HG03060 (cell line): ENCODE measurements around the gene RRP1B.

ENCODE experiments used
- ATAC-seq: cut with Tn5 transposase; IDR thresholded peaks from one replicate; pipeline ENCODE4 v1.9.1; 2021; ENCODE audit warnings: low read depth, moderate number of reproducible peaks; ENCODE audit not compliant: unreplicated experiment

Gene RRP1B

DNA sequence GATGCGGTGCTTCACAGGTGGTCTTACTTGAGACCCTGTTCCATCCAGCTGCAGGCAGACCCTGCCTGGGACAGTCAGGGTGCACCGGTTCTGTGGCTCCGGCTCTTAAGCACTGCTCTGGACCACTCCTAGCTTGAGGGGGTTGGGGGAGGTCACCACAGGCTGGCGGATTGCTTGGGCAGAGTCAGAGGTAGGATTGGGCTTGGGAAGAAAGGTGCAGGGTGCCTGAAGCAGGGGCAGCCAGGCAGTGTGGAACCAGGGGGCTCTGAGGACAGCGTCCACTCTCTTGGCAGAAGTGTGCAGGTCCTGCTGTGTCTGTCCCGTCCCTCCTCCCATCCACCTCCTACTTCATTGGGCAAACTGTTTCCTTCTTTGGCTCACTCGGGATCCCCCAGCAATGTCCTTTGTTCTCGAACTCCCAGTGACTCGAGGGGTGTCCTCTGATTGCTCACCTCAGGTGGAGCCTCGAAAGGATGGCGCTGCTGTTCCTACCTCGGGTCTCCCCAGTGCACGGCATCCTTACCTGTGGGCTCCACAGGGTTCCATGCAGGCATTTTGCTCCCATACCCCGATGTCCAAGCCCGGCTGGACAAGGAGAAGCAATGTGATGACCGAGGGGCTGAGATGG, 61.3 kb downstream of the RRP1B start:
- ATAC-seq: no peak

- ATAC-seq: no peak
These were observed 61.8 kb downstream of the RRP1B start for GRCh38 chr21:43721206-43721605.

DNA sequence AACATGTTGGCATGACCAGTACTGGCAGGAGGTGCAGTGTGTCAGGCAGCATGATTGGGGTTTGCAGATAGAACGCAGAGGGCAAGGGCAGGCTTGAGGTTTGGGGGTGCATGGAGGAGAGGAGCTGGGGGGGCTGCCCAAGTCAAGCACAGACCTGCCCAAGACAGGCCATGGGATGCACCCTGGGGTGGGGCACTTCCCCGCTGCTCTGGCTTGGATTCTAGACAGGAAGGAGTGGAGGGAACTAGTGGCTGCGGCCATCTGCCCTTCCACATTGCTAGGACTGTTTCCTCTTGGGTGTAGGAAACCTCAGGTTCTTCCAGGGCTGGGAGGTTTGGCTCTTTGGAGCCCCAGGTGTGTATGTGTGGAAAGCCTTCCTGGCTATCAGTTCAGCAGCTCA, 62.6 kb downstream of the RRP1B start:
- ATAC-seq: no peak

- no peak for ATAC-seq
These were observed 64.3 kb downstream of the RRP1B start for GRCh38 chr21:43723648-43724047.

DNA sequence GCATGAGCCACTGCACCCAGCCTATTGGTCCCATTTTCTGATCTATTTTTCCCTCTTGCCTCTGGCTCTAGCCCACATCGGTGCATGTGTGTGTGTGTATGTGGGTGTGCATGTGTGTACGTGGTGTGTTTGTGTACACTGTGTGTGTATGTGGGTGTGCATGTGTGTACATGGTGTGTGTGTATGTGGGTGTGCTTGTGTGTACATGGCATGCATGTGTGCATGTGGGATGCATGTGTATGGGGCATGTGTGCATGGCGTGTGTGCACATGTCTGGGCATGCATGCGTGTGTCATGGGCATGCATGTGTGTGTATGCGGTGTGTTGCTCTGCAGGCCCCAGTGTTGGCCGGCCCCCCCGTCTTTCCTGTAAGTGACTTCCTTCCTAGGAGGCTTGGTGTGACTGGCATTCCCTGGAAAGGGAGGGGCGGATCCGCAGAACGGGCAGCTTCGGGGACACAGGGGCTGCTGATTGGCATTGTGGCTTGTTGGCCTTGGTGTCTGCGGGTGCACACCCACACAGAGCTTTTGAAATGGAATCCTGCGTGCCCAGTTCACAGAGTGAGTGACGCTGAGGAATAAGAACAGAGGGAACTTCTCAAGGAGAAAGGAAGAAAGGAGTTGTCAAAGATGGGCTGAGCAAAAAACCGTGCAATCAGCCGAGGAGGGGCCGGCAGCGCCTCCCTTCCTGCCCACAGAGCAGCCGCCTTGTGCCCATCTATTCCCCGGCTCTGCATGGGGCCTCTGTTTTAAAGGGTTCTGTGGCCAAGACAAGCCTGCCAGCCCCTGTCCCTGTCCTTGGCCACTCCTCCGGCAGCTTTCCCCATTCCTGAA, 67.5 kb downstream of the RRP1B start:
- ATAC-seq: no peak

DNA sequence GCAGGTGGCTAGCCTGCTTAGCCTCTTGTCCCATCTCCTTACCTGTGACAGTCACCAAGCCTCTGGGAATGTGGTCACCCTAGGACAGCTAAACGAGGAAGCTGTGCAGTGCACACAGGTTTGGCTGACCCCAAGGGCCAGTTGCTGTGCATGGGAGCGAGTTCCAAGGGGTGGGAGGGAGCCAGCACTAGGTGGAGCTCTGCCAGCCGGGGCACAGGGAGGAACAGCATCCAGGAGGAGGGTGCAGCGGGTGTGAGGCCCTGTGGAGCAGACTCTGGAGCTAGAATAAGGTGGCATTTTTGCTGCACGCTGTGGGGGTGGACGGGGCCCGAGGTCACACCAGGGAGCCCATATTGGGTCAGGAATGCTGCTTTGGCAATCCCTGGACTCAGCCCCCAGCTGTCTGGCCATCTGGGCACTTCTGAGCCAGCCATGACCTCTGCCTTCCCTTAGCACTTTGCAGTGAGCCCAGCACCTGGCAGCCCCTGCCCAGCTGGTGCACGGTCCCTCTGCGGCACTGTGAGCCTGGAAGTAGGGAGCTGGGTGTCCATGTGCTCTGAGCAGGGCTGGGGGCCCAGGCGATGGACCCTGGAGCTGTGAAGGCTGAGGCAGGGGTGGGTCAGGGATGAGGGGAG, 68.3 kb downstream of the RRP1B start:
- no peak for ATAC-seq

GRCh38 chr21:43728154-43728466, 68.8 kb downstream of the RRP1B start:
- no peak for ATAC-seq

GRCh38 chr21:43728467-43729390, 69.4 kb downstream of the RRP1B start:
- no peak for ATAC-seq

GRCh38 chr21:43731476-43731875, 72.1 kb downstream of the RRP1B start:
- no peak for ATAC-seq

DNA sequence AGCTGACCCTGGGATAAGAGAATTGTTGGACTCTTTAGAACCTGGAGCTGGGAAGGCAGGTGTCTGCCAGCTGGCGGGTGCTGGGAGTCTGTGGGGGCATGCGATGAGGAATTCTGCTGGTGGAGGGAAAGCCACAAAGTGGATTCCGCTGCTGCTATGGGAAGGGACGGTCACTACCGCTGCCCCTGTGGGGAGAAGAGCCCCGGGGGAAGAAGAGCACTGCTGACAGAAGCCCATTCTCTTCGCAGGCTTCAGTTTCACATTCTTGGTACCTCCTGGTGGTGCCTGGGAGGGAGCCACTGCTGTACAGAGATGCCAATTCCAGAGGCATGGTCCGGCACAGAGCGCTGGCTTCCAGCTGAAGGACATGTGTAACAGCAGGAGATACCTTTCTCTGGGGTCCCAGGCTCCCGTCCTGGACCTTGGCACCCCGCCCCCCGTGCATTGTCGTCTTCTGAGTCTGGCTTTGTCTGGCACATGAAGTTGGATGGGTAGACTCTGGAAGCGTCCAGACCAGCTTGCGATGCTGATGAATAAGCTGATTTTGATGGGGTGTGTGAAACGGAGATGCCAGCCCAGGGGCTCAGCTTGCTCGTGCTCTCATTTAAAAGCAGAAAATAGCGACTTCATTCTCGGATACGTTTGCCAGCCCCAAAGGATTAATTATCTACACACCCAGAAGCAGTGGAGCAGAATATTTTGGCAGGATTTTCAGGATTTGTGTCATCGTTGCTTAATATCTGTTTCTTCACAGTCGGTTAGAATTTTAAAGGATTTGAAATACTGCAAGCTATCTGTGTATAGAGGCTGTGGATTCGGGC, 72.7 kb downstream of the RRP1B start:
- no peak for ATAC-seq

DNA sequence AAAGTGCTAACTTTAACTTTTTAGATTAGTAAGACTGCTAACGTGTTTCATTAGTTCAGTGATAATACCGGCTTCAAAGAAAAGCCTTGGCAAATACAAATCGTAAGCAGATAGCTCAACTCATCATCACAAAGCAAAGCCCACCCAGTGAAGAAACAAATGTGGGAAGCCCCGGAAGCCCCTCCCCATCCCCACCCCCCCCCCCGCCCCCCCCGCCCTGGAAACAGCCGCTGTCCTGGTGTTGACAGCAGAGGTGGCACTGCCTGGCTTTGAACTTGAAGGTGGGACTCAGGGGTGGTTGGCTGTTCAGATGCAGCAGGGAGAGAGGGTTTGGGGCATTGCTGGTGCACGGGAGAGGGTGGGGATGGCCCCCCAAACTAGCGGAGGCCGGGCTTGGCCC, 73.7 kb downstream of the RRP1B start:
- no peak for ATAC-seq

DNA sequence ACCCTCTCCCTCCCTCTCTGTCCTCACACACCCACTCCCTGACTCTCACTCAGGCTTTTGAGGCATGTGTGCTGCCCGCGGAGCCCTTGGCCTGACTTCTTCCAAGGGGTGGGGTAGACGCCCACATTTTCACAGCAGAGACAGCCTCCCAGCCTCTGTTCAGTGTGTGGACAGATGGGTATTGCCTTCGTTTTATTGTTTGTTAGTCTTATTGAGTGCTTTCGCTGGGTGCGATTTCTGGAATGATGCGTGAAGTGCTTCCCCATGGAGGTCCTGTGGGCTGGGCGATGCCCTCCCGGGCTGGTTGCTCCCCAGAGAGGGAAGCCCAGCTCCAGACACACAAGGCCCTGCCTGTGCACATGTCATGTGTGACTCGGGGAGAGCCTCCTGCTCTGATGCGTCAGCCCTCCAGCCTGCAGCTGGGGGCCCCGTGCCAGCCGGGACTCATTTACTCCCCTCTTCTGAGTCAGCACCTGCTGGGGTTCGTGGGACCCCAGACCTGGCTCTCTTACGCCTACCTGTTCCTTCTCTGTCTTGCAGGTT, 74.2 kb downstream of the RRP1B start:
- no peak for ATAC-seq

- no peak for ATAC-seq
These were observed 75.0 kb downstream of the RRP1B start for GRCh38 chr21:43734131-43734927.

GRCh38 chr21:43734928-43735229, 75.5 kb downstream of the RRP1B start:
- no peak for ATAC-seq

- ATAC-seq: no peak
These were observed 76.1 kb downstream of the RRP1B start for GRCh38 chr21:43735236-43736091.

DNA sequence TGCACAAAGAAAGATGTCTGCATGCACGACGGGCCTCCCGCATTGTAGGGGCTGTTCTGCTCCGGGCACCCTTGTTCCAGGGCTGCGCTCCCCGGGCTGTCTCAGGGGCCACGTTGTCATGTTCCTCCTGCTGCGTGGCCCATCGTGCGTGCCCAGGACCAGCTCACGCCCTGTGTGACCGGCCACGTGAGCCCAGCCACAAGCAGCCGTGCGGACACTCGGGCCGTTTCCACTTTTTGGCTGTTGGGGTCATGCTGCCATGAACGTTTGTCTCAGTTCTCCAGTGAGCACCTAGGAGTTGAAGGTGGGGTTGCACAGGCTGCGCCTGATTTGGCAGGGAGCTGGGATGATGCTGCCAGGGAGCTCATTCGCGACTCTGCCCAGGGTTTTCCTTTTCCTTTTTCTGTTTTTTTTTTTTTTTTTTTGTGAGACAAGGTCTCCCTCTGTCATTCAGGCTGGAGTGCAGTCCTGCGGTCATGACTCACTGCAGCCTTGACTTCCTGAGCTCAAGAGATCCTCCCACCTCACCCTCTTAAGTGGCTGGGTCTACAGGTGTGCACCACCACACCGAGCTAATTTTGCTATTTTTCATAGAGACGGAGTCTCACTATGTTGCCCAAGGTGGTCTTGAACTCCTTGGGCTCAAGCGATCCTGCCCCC, 77.0 kb downstream of the RRP1B start:
- no peak for ATAC-seq

- no peak for ATAC-seq
These were observed 78.0 kb downstream of the RRP1B start for GRCh38 chr21:43737158-43737950.
